Central memory CD8-positive, alpha-beta T cell (primary cell): ENCODE measurements around the gene TMEM175.

ENCODE experiments used
- ATAC-seq: fragments of 150-1000 bp; cut with Tn5 transposase; replicated peaks from 2 replicates; pipeline ENCODE4 v1.10.0; 2022; ENCODE audit warnings: mild to moderate bottlenecking, moderate FRiP score, moderate number of reproducible peaks; ENCODE audit not compliant: poor library complexity, severe bottlenecking; ENCODE audit errors: extremely low read depth
- DNase-seq, 2 donors: peaks; one replicate each; pipeline ENCODE4 v3.0.0; 2021; ENCODE audit warnings: low spot score in 2 of 2
- H3K27ac Mint-ChIP-seq: one replicate; pipeline ENCODE4 v1.8.0; 2022; ENCODE audit warnings: low read depth, mild to moderate bottlenecking, moderate library complexity, mixed read lengths
- H3K27me3 Mint-ChIP-seq: one replicate; pipeline ENCODE4 v1.8.0; 2022; ENCODE audit warnings: mixed read lengths
- H3K36me3 Mint-ChIP-seq: one replicate; pipeline ENCODE4 v1.8.0; 2022; ENCODE audit warnings: mild to moderate bottlenecking, moderate library complexity, mixed read lengths; ENCODE audit not compliant: insufficient read depth
- H3K4me1 Mint-ChIP-seq: one replicate; pipeline ENCODE4 v1.8.0; 2022; ENCODE audit warnings: mixed read lengths
- H3K4me3 Mint-ChIP-seq: one replicate; pipeline ENCODE4 v1.8.0; 2022; ENCODE audit warnings: mild to moderate bottlenecking, moderate library complexity, mixed read lengths
- H3K9me3 Mint-ChIP-seq: one replicate; pipeline ENCODE4 v1.8.0; 2022; ENCODE audit warnings: mixed read lengths

Gene TMEM175

DNA sequence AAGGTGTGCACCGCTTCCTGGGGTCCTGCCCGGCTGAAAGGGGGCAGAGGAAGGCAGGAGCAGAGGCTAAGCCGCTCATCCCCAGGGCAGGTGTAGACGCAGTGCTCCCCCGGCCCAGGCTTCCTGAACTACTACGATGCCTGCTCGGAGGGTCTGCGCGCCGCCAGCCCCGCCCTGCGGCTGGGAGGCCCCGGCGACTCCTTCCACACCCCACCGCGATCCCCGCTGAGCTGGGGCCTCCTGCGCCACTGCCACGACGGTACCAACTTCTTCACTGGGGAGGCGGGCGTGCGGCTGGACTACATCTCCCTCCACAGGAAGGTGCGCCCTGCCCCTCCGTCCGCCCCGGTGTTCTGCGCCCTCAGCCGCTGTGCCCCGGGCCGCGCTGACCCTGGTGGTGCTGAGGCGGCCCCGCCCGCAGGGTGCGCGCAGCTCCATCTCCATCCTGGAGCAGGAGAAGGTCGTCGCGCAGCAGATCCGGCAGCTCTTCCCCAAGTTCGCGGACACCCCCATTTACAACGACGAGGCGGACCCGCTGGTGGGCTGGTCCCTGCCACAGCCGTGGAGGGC lies 69.4 kb downstream of the TMEM175 start:
- H3K27me3 Mint-ChIP-seq: peaks cover 56% of the 10 kb centered on the region
- ATAC-seq (no peak), DNase-seq (no peak)
- peaks cover 5% of the 10 kb centered on the region for H3K36me3 Mint-ChIP-seq
- H3K27ac Mint-ChIP-seq: no peak overlapping the region
- no peak overlapping the region for H3K4me3 Mint-ChIP-seq
- H3K9me3 Mint-ChIP-seq: no peaks in the 10 kb centered on the region
- H3K4me1 Mint-ChIP-seq: peaks cover 9% of the 10 kb centered on the region

DNA sequence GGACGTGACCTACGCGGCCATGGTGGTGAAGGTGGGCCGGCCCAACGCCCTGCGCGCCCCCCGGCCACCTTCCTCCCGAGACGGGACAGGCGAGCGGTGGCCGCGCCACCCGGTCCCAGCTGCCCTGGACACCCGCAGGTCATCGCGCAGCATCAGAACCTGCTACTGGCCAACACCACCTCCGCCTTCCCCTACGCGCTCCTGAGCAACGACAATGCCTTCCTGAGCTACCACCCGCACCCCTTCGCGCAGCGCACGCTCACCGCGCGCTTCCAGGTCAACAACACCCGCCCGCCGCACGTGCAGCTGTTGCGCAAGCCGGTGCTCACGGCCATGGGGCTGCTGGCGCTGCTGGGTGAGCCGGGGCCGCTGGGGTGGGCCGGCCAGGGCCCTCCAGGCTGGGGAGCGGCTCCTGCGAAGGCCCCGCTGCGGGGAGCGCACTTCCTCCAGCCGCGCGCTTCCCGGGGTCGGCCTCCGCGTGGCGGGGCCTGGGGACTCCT lies 69.9 kb downstream of the TMEM175 start:
- no peak for DNase-seq
- no peak overlapping the region for H3K4me3 Mint-ChIP-seq
- peaks cover 5% of the 10 kb centered on the region for H3K4me1 Mint-ChIP-seq
- ATAC-seq: no peak
- H3K9me3 Mint-ChIP-seq: no peaks in the 10 kb centered on the region
- peaks cover 5% of the 10 kb centered on the region for H3K36me3 Mint-ChIP-seq
- H3K27ac Mint-ChIP-seq: no peak overlapping the region
- H3K27me3 Mint-ChIP-seq: peaks cover 56% of the 10 kb centered on the region

DNA sequence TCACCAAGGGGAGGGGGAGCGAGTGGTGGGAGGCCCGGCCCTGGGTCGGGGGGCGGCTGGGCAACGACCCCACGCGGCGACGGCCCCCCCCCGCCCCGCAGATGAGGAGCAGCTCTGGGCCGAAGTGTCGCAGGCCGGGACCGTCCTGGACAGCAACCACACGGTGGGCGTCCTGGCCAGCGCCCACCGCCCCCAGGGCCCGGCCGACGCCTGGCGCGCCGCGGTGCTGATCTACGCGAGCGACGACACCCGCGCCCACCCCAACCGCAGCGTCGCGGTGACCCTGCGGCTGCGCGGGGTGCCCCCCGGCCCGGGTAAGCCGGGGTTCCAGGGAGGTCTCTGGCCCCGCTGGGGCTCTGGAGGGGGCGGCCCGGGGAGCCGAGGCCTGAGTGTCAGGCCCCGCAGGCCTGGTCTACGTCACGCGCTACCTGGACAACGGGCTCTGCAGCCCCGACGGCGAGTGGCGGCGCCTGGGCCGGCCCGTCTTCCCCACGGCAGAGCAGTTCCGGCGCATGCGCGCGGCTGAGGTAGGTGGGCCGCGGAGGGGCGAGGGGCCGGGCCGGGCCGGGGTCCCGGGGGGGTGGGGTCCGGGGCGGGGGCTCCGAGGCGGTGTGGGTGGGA lies 70.5 kb downstream of the TMEM175 start:
- Mint-ChIP-seq H3K9me3 (no peaks in the 10 kb centered on the region), H3K36me3 (peaks cover 5% of the 10 kb centered on the region), H3K4me1 (peaks cover 5% of the 10 kb centered on the region), H3K27ac (no peak overlapping the region), H3K27me3 (peaks cover 60% of the 10 kb centered on the region), H3K4me3 (no peak overlapping the region)
- ATAC-seq (no peak), DNase-seq (no peak)

DNA sequence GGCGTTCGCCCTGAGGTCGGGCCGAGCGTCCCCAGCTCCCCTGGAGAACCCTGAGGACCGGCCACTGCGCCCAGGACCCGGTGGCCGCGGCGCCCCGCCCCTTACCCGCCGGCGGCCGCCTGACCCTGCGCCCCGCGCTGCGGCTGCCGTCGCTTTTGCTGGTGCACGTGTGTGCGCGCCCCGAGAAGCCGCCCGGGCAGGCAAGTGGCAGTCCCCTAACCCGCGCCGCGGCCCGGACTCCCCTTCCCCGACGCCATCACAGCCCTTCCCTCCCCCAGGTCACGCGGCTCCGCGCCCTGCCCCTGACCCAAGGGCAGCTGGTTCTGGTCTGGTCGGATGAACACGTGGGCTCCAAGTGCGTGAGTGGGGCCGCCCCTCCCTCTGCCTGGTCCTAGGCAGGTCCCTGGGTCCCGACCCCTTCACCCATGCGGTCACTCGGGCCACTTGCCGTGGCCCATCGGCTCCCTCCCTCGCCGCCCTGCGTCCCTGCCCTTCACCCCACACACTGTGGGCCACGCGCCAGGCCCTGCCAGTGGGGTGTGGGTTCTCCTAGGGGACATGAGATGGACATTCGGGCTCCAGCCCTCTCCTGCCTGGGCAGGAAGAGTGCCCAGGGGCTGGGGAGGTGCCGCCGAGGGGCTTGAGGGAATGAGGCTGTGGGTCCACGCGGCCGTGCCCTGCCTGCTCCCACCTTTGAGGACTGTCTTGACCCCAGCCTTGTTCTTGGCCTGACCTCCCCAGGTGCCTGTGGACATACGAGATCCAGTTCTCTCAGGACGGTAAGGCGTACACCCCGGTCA lies 71.2 kb downstream of the TMEM175 start:
- DNase-seq: no peak
- Mint-ChIP-seq H3K27ac (no peak overlapping the region), H3K9me3 (no peaks in the 10 kb centered on the region), H3K27me3 (peaks cover 60% of the 10 kb centered on the region), H3K4me1 (peaks cover under 1% of the 10 kb centered on the region), H3K36me3 (peaks cover 5% of the 10 kb centered on the region), H3K4me3 (no peak overlapping the region)
- ATAC-seq: no peak

DNA sequence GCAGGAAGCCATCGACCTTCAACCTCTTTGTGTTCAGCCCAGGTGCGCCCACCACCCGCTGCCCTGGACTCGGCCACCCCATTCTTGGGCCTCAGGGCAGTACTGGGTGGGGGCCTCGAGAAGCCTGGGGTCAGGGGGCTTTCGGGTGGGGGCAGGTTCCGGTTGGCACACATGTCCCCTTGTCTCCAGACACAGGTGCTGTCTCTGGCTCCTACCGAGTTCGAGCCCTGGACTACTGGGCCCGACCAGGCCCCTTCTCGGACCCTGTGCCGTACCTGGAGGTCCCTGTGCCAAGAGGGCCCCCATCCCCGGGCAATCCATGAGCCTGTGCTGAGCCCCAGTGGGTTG lies 71.8 kb downstream of the TMEM175 start:
- Mint-ChIP-seq H3K27ac (no peak overlapping the region), H3K27me3 (peaks cover 60% of the 10 kb centered on the region), H3K4me3 (no peak overlapping the region), H3K36me3 (peaks cover 5% of the 10 kb centered on the region), H3K9me3 (no peaks in the 10 kb centered on the region), H3K4me1 (peaks cover 6% of the 10 kb centered on the region)
- DNase-seq (no peak), ATAC-seq (no peak)

DNA sequence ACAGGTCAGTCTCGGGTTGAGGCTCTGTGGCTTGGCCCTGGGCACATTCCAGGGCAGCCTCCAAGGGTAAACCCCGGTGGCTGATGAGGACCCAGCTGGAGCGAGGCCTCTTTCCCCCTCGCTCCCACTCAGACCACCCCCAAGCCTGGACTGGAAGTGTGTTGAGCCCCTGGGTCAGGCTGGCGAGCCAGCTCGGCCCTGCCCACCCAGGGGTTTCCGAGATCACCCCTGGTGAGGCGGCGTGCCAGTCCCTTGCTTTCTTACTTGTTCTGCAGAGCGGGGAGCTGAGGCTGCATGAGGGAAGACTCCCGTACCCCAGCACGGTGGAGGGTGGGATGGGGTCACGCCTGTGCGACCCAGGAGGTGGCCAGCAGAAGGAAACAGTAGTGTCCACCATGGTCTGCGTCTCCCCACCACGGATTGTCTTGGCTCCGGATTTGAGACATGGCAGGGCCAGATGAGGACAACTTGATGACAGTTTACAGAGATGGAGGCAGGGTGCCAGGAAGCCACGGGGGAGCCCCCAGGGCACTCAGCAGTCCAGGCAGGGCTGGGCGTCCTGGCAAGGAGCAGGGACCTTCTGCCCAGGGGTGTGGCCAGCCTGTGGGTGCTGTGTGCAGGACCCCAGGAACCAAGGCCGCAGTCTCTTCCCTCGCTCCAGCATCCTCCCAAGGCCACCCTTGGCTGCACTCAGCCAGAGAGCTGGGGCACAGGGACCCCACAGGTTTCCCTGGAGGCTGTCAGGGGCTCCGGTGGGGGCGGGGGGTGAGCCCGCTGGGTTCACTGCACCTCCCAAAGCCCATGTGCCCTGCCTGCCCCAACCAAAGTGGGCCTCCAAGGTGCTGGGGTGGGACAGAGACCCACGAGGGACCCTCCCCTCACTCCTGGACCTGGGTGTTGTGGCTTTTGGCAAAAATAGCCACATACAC lies 72.6 kb downstream of the TMEM175 start:
- H3K9me3 Mint-ChIP-seq: no peaks in the 10 kb centered on the region
- peaks cover 5% of the 10 kb centered on the region for H3K36me3 Mint-ChIP-seq
- H3K27me3 Mint-ChIP-seq: peaks cover 55% of the 10 kb centered on the region

DNA sequence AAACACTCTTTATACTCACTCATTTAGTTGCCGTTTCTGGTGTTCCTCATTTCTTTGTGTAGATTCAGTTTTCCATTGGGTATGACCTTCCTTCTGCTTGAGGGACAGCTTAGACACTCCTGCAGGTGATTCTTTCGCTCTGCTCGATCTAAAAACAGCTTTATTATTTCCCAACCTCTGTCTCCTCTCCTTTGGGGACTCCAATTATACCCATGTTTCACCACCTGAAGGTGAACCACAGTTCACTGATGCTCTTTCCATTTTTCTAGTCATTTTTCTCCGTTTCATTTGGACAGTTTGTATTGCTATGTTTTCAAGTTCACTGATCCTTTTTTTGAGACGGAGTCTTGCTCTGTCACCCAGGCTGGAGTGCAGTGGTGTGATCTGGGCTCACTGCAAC lies 74.6 kb downstream of the TMEM175 start:
- Mint-ChIP-seq H3K36me3 (peaks cover 11% of the 10 kb centered on the region), H3K4me1 (peaks cover 16% of the 10 kb centered on the region), H3K27me3 (peaks cover 55% of the 10 kb centered on the region), H3K9me3 (no peaks in the 10 kb centered on the region), H3K27ac (no peak overlapping the region), H3K4me3 (no peak overlapping the region)
- DNase-seq (no peak), ATAC-seq (no peak)

More for the DNA sequence above, 72.6 kb downstream of the TMEM175 start:
- H3K4me3 Mint-ChIP-seq: no peak overlapping the region
- ATAC-seq: no peak
- DNase-seq: no peak
- peaks cover 9% of the 10 kb centered on the region for H3K4me1 Mint-ChIP-seq
- H3K27ac Mint-ChIP-seq: no peak overlapping the region
